Measurements from ENCODE around the gene CLCN4.

- TF ChIP-seq POLR2A (IDR thresholded peaks at IDR 0.05; ENCODE audit: low read length) (no peak), GATA1 (IDR thresholded peaks at IDR 0.05; ENCODE audit: low read depth, low read length) (no peak)
Observed at GRCh38 chrX:10231461-10231860, 74.7 kb downstream of the CLCN4 start.

All from erythroblast (primary cell).